NCI-H146 (cell line): ENCODE measurements around the gene REEP1.
"Not testable (repeated sequence)": the region's sequence is repeated elsewhere in the genome, so short reads cannot be mapped to it uniquely, and the experiment has no call there.

Source experiments
- DNase-seq: peaks from one replicate; lab custom pipeline; 2025; lab: John Stamatoyannopoulos, UW

The REEP1 gene

GRCh38 chr2:86283411-86284030, 53.9 kb downstream of the REEP1 start:
- DNase-seq: no peak

DNA sequence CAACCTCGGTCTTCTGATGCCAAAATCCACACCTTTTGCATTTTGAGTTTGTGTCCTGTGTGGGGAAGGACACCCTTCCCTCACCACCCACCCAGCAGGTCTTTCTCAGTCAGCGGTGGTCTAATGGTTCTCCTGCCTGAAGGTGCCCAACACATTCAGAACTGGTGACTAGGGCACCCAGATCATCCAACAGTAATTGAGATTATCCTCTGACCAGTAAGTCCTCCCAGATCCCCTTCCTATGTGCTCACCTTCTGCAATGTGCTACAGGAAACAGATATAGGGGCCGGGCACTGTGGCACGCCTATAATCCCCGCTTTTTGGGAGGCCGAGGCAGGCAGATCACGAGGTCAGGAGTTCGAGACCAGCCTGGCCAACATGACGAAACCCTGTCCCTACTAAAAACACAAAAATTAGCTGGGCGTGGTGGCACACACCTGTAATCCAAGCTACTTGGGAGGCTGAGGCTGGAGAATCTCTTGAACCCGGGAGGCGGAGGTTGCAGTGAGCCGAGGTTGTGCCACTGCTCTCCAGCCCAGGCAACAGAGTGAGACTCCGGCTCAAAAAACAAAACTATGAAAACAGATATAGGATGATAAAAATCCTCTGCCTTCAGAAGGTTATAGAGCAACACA, 56.2 kb downstream of the REEP1 start:
- no peak for DNase-seq

- no peak for DNase-seq
These were observed 57.2 kb downstream of the REEP1 start for GRCh38 chr2:86280191-86280667.

DNA sequence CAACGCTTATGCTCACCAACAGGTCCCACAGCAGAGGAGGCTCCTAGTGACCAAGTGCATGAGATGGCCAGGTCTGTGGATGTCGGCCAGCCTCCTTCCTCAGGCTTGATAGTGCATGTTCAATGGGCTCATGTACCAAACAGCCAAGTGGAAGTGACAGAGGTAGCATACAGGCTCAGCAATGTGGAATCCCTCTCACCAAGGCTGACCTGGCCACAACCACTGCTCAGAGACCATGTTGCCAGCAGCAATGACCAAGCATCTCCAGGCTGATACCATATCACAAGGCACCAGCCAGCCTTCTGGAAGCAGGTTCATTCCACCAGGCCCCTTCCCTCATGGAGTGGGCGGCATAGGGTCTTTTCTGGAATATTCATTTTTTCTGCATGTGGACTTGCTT, 61.5 kb downstream of the REEP1 start:
- no peak for DNase-seq

- no peak for DNase-seq
These were observed 62.0 kb downstream of the REEP1 start for GRCh38 chr2:86275384-86275799.

GRCh38 chr2:86274918-86275275, 62.5 kb downstream of the REEP1 start:
- DNase-seq: no peak

DNA sequence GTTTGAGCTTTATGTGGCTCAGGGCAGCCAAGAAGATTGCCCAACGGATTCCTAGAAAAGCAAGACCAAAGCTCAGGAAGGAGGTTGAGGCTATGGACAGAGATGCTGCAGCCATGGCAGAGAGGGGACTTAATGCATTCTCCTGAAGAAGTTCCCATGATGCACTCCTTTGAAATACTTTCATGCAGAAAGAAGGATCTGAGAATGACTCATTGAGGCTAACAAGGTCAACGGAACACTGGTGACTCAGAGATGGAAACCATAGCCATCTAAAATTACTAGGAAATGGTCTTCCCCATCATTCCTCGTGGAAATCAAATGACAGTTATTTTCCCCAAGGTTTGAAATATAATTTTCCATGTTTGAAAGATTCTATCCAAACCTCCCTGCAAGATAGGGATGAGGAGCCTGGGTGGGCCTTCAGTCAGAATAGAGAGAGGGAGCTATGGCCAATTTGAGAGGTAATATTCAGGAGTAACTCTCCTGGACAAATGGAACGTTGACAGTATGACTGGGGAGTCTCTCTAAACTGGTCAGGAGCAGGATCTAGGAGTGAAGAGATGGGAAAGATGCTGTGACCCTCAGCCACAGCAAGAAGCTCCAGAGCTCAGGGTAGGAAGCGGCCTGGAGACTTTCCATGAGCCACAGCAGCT, 63.0 kb downstream of the REEP1 start:
- no peak for DNase-seq

DNA sequence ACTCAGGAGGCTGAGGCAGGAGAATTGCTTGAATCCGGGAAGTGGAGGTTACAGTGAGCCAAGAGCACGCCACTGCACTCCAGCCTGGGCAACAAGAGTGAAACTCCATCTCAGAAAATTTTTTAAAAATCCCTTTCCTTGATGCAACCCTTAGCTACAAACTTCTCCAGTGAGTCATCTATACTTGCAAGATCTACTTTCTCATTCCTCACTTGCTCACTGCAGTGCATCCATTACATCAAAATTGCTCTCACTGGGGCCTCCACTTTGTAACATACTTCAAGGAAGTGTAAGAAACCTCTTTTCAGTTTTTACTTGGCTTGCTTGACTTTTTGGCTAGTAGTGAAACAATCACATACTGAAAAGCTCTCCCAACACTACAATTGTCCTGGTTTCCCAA, 65.3 kb downstream of the REEP1 start:
- DNase-seq: no peak

GRCh38 chr2:86271248-86271647, 66.2 kb downstream of the REEP1 start:
- DNase-seq: no peak

DNA sequence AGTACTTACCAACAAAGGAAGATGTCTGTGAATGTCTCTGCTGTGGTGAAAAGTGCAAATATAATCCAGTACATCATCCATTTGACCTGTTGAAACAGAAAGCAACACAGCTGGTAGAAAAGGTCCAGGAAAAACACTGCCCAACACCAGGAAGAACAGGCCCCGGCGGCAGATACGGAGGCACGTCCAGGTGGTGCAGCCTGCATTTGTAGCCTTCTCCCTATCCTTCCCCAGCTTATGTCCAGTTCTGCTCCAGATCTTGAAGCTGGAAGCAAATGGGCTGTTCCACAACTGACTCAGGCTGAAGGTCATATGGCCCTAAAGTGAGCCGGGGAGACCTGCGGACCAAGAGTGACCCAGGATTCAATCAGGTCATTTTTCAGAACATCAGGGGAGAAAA, 73.5 kb downstream of the REEP1 start:
- DNase-seq: no peak

- no peak for DNase-seq
These were observed 76.4 kb downstream of the REEP1 start for GRCh38 chr2:86260978-86261377.

GRCh38 chr2:86258106-86258505, 79.3 kb downstream of the REEP1 start:
- no peak for DNase-seq

- no peak for DNase-seq
These were observed 80.4 kb downstream of the REEP1 start for GRCh38 chr2:86256982-86257381.

GRCh38 chr2:86256300-86256699, 81.1 kb downstream of the REEP1 start:
- DNase-seq: no peak

- DNase-seq: peak; percentile 80
These were observed 82.6 kb downstream of the REEP1 start for GRCh38 chr2:86254576-86255538.

- no peak for DNase-seq
These were observed 84.0 kb downstream of the REEP1 start for GRCh38 chr2:86253424-86253823.

DNA sequence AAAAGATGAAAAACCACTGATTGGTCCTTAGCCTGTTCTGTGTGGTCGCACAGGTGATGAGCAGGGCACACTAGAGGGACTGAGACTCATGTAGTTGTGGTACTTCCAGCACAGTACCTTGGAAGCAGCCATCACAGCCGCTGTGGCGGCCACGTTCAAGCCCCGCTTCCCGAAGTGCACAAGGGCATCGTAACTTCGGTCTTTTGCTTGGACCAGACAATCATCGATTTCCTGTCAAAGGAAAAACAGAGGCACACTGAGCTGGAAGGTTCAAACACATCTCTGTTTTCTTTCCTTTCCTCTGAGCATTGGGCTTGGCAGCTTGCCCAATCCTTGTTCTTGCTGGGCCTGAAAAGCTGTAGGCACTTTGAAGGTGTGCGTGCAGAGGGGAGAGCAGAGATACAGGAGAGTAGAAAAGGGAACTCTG, 85.6 kb downstream of the REEP1 start:
- DNase-seq: no peak

GRCh38 chr2:86249579-86250391, 87.6 kb downstream of the REEP1 start:
- peak; percentile 89 for DNase-seq

DNA sequence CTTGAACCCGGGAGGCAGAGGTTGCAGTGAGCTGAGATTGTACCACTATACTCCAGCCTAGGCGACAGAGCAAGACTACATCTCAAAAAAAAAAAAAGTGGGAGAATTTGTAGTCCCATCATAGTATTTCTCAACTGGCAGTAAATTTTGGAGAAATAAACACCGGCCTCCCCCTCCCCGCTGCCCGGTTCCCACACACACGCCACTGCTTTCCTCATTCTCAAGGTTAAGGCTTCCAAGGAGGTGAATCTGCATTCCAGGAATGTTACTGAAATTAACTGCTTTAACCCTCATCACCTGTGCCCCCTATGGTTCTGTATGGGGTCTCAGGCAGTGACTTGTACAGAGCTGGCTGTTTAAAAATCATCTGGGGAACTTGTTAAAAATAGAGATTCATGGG, 88.2 kb downstream of the REEP1 start:
- DNase-seq: no peak

DNA sequence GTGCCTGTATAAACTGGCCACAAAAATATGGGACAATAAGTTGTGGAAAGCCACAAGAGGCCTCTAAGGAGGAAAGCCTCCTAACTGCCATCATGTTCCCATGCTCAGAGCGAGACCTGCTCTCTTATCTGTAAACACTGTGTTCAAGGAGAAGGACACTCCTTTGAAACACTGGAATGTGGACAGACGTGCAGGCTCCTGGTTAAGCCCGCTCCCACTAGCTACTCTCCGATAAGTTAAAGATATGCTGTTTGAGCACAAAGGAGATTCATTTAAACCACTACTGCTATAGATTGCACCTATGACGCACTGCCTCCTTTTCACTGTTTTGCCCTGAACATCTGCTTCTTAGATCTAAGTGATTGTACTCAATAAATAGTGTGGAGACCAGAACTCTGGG, 92.2 kb downstream of the REEP1 start:
- not testable (repeated sequence) for DNase-seq

- DNase-seq: not testable (repeated sequence)
These were observed 92.6 kb downstream of the REEP1 start for GRCh38 chr2:86244781-86245180.
